ENCODE results near the gene SLC4A4. TPM values are rescaled to one million over a fixed set of nuclear protein-coding genes. Genes with fewer than 3 reads are reported as not detected.

Gene SLC4A4
- total and polyA plus RNA-seq, 2 of the 13 experiments (the other 11 are each of a cell fraction or from before 2014, with no cell fraction given) = 0.01 TPM; not detected in 1

DNA sequence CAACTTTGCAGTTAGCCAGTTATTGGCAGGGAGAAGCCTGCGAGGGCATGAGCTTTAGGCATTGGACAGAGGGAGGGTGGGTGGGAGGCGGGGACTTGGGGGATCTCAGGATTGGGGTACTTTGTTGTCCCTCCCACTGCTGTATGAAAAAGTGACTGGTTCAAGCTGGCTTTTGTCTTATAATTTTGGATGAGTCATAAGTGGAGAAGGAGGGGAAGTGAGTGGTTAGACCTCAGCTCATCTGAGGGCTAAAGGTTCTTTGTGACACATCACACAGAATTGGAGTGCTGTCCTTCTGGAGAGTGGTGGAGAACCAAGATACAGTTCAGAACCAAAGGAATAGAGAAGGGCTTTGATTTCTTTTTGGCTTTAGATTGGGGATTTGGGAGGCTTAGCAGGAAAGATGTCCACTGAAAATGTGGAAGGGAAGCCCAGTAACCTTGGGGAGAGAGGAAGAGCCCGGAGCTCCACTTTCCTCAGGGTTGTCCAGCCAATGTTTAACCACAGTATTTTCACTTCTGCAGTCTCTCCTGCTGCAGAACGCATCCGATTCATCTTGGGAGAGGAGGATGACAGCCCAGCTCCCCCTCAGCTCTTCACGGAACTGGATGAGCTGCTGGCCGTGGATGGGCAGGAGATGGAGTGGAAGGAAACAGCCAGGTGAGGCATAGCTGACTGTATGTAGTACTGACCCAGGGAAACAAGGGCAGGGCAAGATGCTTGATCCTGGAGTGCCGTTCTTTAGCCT lies at the start of gene SLC4A4 (continued):
- TF ChIP-seq ZNF614 (CRISPR knock-in tag; IDR thresholded peaks at IDR 0.05; ENCODE audit: borderline replicate concordance) (no peak), BORCS8-MEF2B (CRISPR knock-in tag; IDR thresholded peaks at IDR 0.05) (no peak), ZNF775 (CRISPR knock-in tag; IDR thresholded peaks at IDR 0.05; ENCODE audit: borderline replicate concordance) (no peak), EED (CRISPR knock-in tag; IDR thresholded peaks at IDR 0.05) (no peak), MNT (IDR thresholded peaks at IDR 0.05) (no peak)

GRCh38 chr4:71290074-71290473 lies 48.7 kb upstream of the SLC4A4 start:
- CTCF ChIA-PET (ENCODE audit: low intra/inter-chr PET ratio, low total read pairs) = no interaction called here
- POLR2A ChIA-PET = no interaction called here
- H3K9me3 ChIP-seq (ENCODE audit: low read length) = no peaks in the 10 kb centered on the region
- H3K27ac ChIP-seq (ENCODE audit: extremely low read length, insufficient read depth, low read length) = no peak overlapping the region
- DNase-seq (ENCODE audit: low spot score) (no peak), ATAC-seq (no peak), FAIRE-seq (no peak)
- H3K36me3 ChIP-seq (replicated peaks in 1 of 2; ENCODE audit: control insufficient read depth in 1 of 2, insufficient read depth in 2 of 2, low read length in 2 of 2) = no peaks in the 10 kb centered on the region
- no peak for TF ChIP-seq FOSL2 (CRISPR knock-in tag; IDR thresholded peaks at IDR 0.05)
- no peak for TF ChIP-seq ZSCAN22 (CRISPR knock-in tag; IDR thresholded peaks at IDR 0.05)
- TF ChIP-seq ZNF501 (CRISPR knock-in tag; IDR thresholded peaks at IDR 0.05) = no peak
- no peak for TF ChIP-seq ZNF432 (CRISPR knock-in tag; IDR thresholded peaks at IDR 0.05; ENCODE audit: borderline replicate concordance)
- TF ChIP-seq ZNF572 (CRISPR knock-in tag; IDR thresholded peaks at IDR 0.05) = no peak
- TF ChIP-seq, protein P1, sequence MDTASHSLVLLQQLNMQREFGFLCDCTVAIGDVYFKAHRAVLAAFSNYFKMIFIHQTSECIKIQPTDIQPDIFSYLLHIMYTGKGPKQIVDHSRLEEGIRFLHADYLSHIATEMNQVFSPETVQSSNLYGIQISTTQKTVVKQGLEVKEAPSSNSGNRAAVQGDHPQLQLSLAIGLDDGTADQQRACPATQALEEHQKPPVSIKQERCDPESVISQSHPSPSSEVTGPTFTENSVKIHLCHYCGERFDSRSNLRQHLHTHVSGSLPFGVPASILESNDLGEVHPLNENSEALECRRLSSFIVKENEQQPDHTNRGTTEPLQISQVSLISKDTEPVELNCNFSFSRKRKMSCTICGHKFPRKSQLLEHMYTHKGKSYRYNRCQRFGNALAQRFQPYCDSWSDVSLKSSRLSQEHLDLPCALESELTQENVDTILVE (CRISPR knock-in tag; IDR thresholded peaks at IDR 0.05) = no peak
- no peak for TF ChIP-seq GATAD1 (CRISPR knock-in tag; IDR thresholded peaks at IDR 0.05)
- TF ChIP-seq HNRNPH1 (optimal IDR thresholded peaks at IDR 0.05; ENCODE audit: low read depth, low read length) = no peak
- TF ChIP-seq, protein P2, sequence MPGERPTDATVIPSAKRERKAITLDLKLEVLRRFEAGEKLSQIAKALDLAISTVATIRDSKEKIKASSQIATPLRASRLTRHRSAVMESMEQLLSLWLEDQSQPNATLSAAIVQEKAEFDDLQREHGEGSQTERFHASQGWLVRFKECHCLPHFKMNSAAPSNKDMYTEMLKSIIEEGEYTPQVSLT (CRISPR knock-in tag; IDR thresholded peaks at IDR 0.05; ENCODE audit: borderline replicate concordance, low read depth) = no peak
- no peak for TF ChIP-seq ZNF431 (CRISPR knock-in tag; IDR thresholded peaks at IDR 0.05; ENCODE audit: borderline replicate concordance, low read depth)
- TF ChIP-seq ZBTB20 (CRISPR knock-in tag; IDR thresholded peaks at IDR 0.05; ENCODE audit: borderline replicate concordance, low read depth) = no peak
- no peaks in the 10 kb centered on the region for H3K27me3 ChIP-seq (ENCODE audit: control insufficient read depth in 1 of 2, insufficient read depth in 2 of 2, low read length in 2 of 2)
- H2AFZ ChIP-seq (ENCODE audit: low read length) = no peak overlapping the region
- H3K79me2 ChIP-seq (ENCODE audit: insufficient read depth, low read length) = no peaks in the 10 kb centered on the region
- no peak overlapping the region for H3K4me2 ChIP-seq (ENCODE audit: low read depth, low read length)
- H3K4me3 ChIP-seq (replicated peaks in 1 of 3; ENCODE audit: insufficient read depth in 1 of 3, low read depth in 2 of 3, low read length in 3 of 3) = no peak overlapping the region
- intact Hi-C loops (cut with micrococcal nuclease; ENCODE audit: unreplicated experiment) (no loop called here), in situ Hi-C loops (cut with HindIII; ENCODE audit: extremely low pct_ligation_motif_present, low pct_unique_long_range_greater_than_20kb) (no loop called here)
- no peaks in the 10 kb centered on the region for H3K4me1 ChIP-seq (ENCODE audit: insufficient read depth, low read length)
- BruUV-seq (replicated peaks) = no TSS peak
- no peaks in the 10 kb centered on the region for H4K20me1 ChIP-seq (ENCODE audit: insufficient read depth, low read length)
- H3K9ac ChIP-seq (ENCODE audit: insufficient read depth, low read depth, low read length) = no peak overlapping the region
- WGBS (ENCODE audit: low lambda C conversion rate) = 48% methylated on average over 3 of the region's 3 CpGs

Measured in HepG2 (cell line).